Natural killer cell (primary cell): ENCODE measurements around the gene PDGFRA. TPM values are rescaled to one million over a fixed set of nuclear protein-coding genes. Genes with fewer than 3 reads are reported as not detected.

Source experiments
- ATAC-seq, 3 donors: fragments of 150-1000 bp in 2 of 3; fragments of 200-7000 bp in 1 of 3; cut with Tn5 transposase; 1 replicate in 1 of 3; 2 replicates in 2 of 3; pipeline ENCODE4 v1.10.0; 2021; ENCODE audit warnings: mild to moderate bottlenecking in 2 of 3, moderate library complexity in 2 of 3
- DNase-seq, 2 donors: peaks; one replicate each; pipeline versions ENCODE4 v3.0.0 to v3.0.0-alpha.2; 2013 to 2021; ENCODE audit warnings: mixed read lengths in 1 of 2
- H3K27ac ChIP-seq: one replicate; pipeline ENCODE4 v1.5.1; 2013; ENCODE audit warnings: mild to moderate bottlenecking, low read length
- H3K27me3 ChIP-seq: one replicate; pipeline ENCODE4 v1.6.1; 2013; ENCODE audit warnings: low read length; ENCODE audit not compliant: control insufficient read depth, insufficient read depth
- H3K36me3 ChIP-seq: one replicate; pipeline ENCODE4 v1.6.1; 2013; ENCODE audit warnings: low read length; ENCODE audit not compliant: control insufficient read depth, insufficient read depth
- H3K4me1 ChIP-seq: one replicate; pipeline ENCODE4 v1.6.1; 2013; ENCODE audit warnings: low read length; ENCODE audit not compliant: control insufficient read depth, insufficient read depth
- H3K4me3 ChIP-seq: one replicate; pipeline ENCODE4 v1.5.1; 2013; ENCODE audit warnings: low read length
- H3K9me3 ChIP-seq: one replicate; pipeline ENCODE4 v1.6.1; 2013; ENCODE audit warnings: low read length; ENCODE audit not compliant: control insufficient read depth, insufficient read depth
- H3K27ac Mint-ChIP-seq, 2 donors: one replicate each; pipeline ENCODE4 v1.8.0; 2022; ENCODE audit warnings: mild to moderate bottlenecking in 2 of 2, mixed read lengths in 2 of 2, moderate library complexity in 1 of 2
- H3K27me3 Mint-ChIP-seq, 2 donors: one replicate each; pipeline ENCODE4 v1.8.0; 2022; ENCODE audit warnings: low read depth in 2 of 2, mixed read lengths in 2 of 2
- H3K36me3 Mint-ChIP-seq: one replicate; pipeline ENCODE4 v1.8.0; 2022; ENCODE audit warnings: mixed read lengths
- H3K4me1 Mint-ChIP-seq, 2 donors: one replicate each; pipeline ENCODE4 v1.8.0; 2022; ENCODE audit warnings: mixed read lengths in 2 of 2
- H3K4me3 Mint-ChIP-seq: one replicate; pipeline ENCODE4 v1.8.0; 2022; ENCODE audit warnings: mild to moderate bottlenecking, moderate library complexity, mixed read lengths
- H3K9me3 Mint-ChIP-seq, 2 donors: one replicate each; pipeline ENCODE4 v1.8.0; 2022; ENCODE audit warnings: mixed read lengths in 2 of 2
- WGBS: methylation state at CpG from one replicate; pipeline ENCODE4 v1.1.7; 2013; ENCODE audit warnings: missing lambda C conversion rate; ENCODE audit not compliant: insufficient coverage; 5-methylcytosine and 5-hydroxymethylcytosine counted together
- intact Hi-C: fragments of 100-400 bp; cut with micrococcal nuclease; formaldehyde crosslinking; loops from one replicate; pipeline ENCODE4 v1.14.2; 2022
- total RNA-seq, 4 donors: library from RNA; stranded (reverse); fragments of 120-200 nt in 1 of 4; gene quantifications; one replicate each; pipeline versions ENCODE4 v1.2.3 to v1.2.4, GENCODE V29; 2013 to 2022
- TF ChIP-seq, protein P1 (sequence below): fragments of 200-600 bp; IDR thresholded peaks from one replicate; pipeline ENCODE4 v1.8.0; 2022; ENCODE audit warnings: antibody characterized with exemption

Gene PDGFRA
- total RNA-seq, 3 donors from 2014 or later (not counting 1 experiment from before 2014, with no cell fraction given): 0.05 TPM; not detected in 2

- H3K27ac ChIP-seq: no peak overlapping the region
- H3K4me3 Mint-ChIP-seq: no peak overlapping the region
- TF ChIP-seq, protein P1, sequence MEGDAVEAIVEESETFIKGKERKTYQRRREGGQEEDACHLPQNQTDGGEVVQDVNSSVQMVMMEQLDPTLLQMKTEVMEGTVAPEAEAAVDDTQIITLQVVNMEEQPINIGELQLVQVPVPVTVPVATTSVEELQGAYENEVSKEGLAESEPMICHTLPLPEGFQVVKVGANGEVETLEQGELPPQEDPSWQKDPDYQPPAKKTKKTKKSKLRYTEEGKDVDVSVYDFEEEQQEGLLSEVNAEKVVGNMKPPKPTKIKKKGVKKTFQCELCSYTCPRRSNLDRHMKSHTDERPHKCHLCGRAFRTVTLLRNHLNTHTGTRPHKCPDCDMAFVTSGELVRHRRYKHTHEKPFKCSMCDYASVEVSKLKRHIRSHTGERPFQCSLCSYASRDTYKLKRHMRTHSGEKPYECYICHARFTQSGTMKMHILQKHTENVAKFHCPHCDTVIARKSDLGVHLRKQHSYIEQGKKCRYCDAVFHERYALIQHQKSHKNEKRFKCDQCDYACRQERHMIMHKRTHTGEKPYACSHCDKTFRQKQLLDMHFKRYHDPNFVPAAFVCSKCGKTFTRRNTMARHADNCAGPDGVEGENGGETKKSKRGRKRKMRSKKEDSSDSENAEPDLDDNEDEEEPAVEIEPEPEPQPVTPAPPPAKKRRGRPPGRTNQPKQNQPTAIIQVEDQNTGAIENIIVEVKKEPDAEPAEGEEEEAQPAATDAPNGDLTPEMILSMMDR: no peak
- no peaks in the 10 kb centered on the region for H3K36me3 Mint-ChIP-seq
- ATAC-seq (no peak), DNase-seq (no peak)
- no peaks in the 10 kb centered on the region for H3K9me3 ChIP-seq
- no peaks in the 10 kb centered on the region for H3K9me3 Mint-ChIP-seq
- no peaks in the 10 kb centered on the region for H3K36me3 ChIP-seq
- no peaks in the 10 kb centered on the region for H3K4me1 ChIP-seq
- peaks cover 0 to 13% of the 10 kb centered on the region in 2 donors for H3K27me3 Mint-ChIP-seq
- intact Hi-C loops: no loop called here
- H3K4me3 ChIP-seq: no peak overlapping the region
- H3K27me3 ChIP-seq: no peaks in the 10 kb centered on the region
- 88% methylated on average over 16 of the region's 16 CpGs for WGBS
- H3K4me1 Mint-ChIP-seq: no peaks in the 10 kb centered on the region
- H3K27ac Mint-ChIP-seq: no peak overlapping the region
Observed at GRCh38 chr4:54192811-54193210, 36.3 kb upstream of the PDGFRA start.

DNA sequence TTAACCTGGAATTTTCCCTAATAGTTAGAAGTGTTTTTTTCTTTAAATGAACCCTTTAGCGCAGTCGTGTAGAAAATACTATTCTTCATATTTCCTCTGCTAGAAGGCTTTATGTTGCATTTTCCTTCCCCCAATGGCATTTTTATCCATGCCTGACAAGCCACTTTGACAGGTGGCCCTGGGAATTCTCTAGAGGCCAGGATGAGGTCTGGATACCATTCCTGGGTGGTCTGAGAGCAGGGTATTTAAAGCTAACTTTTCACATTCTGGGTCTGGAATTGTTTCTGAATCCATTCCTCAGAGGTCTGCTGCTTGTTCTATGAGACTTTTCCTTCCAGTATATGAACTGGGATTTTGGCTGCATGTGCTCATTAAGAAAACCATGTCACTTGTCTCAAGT, 31.2 kb upstream of the PDGFRA start:
- Mint-ChIP-seq H3K9me3 (no peaks in the 10 kb centered on the region), H3K27ac (no peak overlapping the region), H3K36me3 (no peaks in the 10 kb centered on the region), H3K27me3 (peaks cover 0 to 14% of the 10 kb centered on the region in 2 donors), H3K4me1 (no peaks in the 10 kb centered on the region), H3K4me3 (no peak overlapping the region)
- H3K36me3 ChIP-seq: no peaks in the 10 kb centered on the region
- no peaks in the 10 kb centered on the region for H3K4me1 ChIP-seq
- H3K9me3 ChIP-seq: no peaks in the 10 kb centered on the region
- WGBS: no CpG with 5 or more reads among the region's 2 CpGs
- TF ChIP-seq, protein P1: no peak
- no peak overlapping the region for H3K27ac ChIP-seq
- no peak overlapping the region for H3K4me3 ChIP-seq
- DNase-seq (no peak), ATAC-seq (no peak)
- intact Hi-C loops: no loop called here
- no peaks in the 10 kb centered on the region for H3K27me3 ChIP-seq

- Histone ChIP-seq H3K27me3 (no peaks in the 10 kb centered on the region), H3K4me3 (no peak overlapping the region), H3K4me1 (no peaks in the 10 kb centered on the region), H3K27ac (no peak overlapping the region), H3K9me3 (no peaks in the 10 kb centered on the region), H3K36me3 (no peaks in the 10 kb centered on the region)
- Mint-ChIP-seq H3K9me3 (no peaks in the 10 kb centered on the region), H3K36me3 (no peaks in the 10 kb centered on the region), H3K27ac (no peak overlapping the region), H3K4me3 (no peak overlapping the region), H3K27me3 (peaks cover 0 to 20% of the 10 kb centered on the region in 2 donors), H3K4me1 (no peaks in the 10 kb centered on the region)
- ATAC-seq (no peak), DNase-seq (no peak)
- 84% methylated on average over 5 of the region's 5 CpGs for WGBS
- intact Hi-C loops: no loop called here
- TF ChIP-seq, protein P1: no peak
Observed at GRCh38 chr4:54199919-54200318, 29.2 kb upstream of the PDGFRA start.

DNA sequence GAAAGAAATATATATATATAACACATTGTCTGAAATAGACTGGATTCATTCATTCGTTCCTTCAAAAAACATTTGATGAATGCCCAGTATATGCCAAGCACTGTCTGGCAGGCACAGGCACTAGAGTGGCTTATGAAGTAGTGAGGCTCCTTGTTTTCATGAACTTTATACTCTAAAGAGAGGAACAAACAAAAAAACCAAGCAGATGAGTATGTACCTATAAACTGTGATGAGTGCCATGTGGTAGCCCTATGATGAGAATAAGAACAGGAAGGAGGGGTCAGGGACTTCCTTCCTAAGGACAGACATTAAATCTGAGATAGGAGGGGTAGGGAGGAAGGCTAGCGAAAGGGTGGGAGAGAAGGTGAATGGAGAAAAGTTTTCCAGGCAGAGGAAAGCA, 19.5 kb upstream of the PDGFRA start:
- peaks cover 0 to 9% of the 10 kb centered on the region in 2 donors for H3K27me3 Mint-ChIP-seq
- intact Hi-C loops: no loop called here
- Histone ChIP-seq H3K4me3 (no peak overlapping the region), H3K27me3 (no peaks in the 10 kb centered on the region), H3K36me3 (no peaks in the 10 kb centered on the region), H3K4me1 (no peaks in the 10 kb centered on the region), H3K9me3 (no peaks in the 10 kb centered on the region), H3K27ac (no peak overlapping the region)
- H3K9me3 Mint-ChIP-seq: no peaks in the 10 kb centered on the region
- no peaks in the 10 kb centered on the region for H3K36me3 Mint-ChIP-seq
- H3K27ac Mint-ChIP-seq: no peak overlapping the region
- no peak for DNase-seq
- H3K4me1 Mint-ChIP-seq: no peaks in the 10 kb centered on the region
- 87% methylated on average over 2 of the region's 2 CpGs for WGBS
- H3K4me3 Mint-ChIP-seq: no peak overlapping the region
- TF ChIP-seq, protein P1: no peak
- ATAC-seq: no peak
